HG02798 (cell line): Measurements from ENCODE around the gene ARPC4.

Experiments used
- ATAC-seq: cut with Tn5 transposase; IDR thresholded peaks from one replicate; pipeline ENCODE4 v1.9.1; 2021; ENCODE audit warnings: mild to moderate bottlenecking; ENCODE audit not compliant: unreplicated experiment, poor library complexity

Gene ARPC4

GRCh38 chr3:9792405-9793160 lies at the start of gene ARPC4, which contains the start of gene TADA3:
Gene ARPC4, plus strand, starts transcription at chr3:9793082. Its CDS starts 40 bp downstream, at chr3:9793122.
Gene TADA3, minus strand, starts transcription at chr3:9792473. Its CDS starts 1,007 bp downstream, at chr3:9791466.
- peak; percentile 88 for ATAC-seq

- ATAC-seq = no peak
These were observed 49.3 kb upstream of the ARPC4 start for GRCh38 chr3:9743548-9743947.

- no peak for ATAC-seq
These were observed 48.7 kb upstream of the ARPC4 start for GRCh38 chr3:9744162-9744561.

- ATAC-seq = no peak
These were observed 47.4 kb upstream of the ARPC4 start for GRCh38 chr3:9745521-9745920.

GRCh38 chr3:9746330-9746729 lies 46.6 kb upstream of the ARPC4 start:
- no peak for ATAC-seq

GRCh38 chr3:9747267-9747666 lies 45.6 kb upstream of the ARPC4 start:
- peak; percentile 19 for ATAC-seq

GRCh38 chr3:9748031-9748430 lies 44.9 kb upstream of the ARPC4 start:
- ATAC-seq = no peak

DNA sequence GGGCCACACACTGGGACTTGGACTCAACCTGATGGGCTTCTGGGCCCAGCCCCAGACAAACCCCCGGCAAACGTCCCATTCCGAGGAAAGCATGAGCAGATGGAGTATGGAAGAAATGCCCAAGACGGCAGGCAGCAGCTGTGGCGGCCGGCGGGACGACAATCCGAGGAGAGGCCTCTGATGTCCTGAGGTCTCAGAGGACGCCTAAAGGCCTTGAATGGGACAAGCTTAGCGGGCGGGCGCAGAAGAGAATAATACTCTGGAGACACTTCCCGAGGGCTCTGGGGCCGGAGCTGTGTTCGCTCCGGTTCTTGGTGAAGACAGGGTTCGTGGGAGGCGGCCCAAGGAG lies 43.6 kb upstream of the ARPC4 start:
- no peak for ATAC-seq

DNA sequence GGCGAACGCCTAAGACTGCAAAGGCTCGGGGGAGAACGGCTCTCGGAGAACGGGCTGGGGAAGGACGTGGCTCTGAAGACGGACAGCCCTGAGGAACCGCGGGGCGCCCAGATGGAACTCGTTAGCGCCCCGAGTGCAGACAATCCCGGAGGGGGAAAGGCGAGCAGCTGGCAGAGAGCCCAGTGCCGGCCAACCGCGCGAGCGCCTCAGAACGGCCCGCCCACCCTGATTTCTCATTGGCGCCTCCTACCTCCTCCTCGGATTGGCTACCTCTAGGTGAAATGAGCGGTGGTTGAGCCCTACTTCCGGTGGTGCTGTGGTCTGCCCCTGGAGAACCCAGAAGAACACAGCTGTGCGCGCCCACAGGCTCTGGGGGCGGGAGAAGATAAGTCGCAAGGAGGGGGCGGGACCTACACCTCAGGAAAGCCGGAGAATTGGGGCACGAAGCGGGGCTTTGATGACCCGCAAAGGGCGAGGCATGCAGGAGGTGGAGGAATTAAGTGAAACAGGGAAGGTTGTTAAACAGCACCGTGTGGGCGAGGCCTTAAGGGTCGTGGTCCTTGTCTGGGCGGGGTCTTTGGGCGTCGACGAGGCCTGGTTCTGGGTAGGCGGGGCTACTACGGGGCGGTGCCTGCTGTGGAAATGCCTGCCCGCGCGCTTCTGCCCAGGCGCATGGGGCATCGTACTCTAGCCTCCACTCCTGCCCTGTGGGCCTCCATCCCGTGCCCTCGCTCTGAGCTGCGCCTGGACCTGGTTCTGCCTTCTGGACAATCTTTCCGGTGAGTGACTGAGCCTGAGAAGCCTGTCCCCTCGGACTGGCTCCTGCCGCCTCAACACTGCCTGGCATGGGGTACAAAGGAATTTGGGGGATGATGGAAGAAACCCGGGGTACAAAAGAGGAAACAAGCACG lies 43.0 kb upstream of the ARPC4 start, which contains the start of gene OGG1:
Gene OGG1, plus strand, starts transcription at position 308 of the 911 bp plus-strand sequence. Its CDS starts 335 bp downstream, at position 643.
- peak; percentile 92 for ATAC-seq

GRCh38 chr3:9750556-9751411 lies 42.1 kb upstream of the ARPC4 start:
- ATAC-seq = no peak

- ATAC-seq = no peak
These were observed 38.2 kb upstream of the ARPC4 start for GRCh38 chr3:9754678-9755077.

GRCh38 chr3:9757427-9757826 lies 35.5 kb upstream of the ARPC4 start:
- no peak for ATAC-seq

DNA sequence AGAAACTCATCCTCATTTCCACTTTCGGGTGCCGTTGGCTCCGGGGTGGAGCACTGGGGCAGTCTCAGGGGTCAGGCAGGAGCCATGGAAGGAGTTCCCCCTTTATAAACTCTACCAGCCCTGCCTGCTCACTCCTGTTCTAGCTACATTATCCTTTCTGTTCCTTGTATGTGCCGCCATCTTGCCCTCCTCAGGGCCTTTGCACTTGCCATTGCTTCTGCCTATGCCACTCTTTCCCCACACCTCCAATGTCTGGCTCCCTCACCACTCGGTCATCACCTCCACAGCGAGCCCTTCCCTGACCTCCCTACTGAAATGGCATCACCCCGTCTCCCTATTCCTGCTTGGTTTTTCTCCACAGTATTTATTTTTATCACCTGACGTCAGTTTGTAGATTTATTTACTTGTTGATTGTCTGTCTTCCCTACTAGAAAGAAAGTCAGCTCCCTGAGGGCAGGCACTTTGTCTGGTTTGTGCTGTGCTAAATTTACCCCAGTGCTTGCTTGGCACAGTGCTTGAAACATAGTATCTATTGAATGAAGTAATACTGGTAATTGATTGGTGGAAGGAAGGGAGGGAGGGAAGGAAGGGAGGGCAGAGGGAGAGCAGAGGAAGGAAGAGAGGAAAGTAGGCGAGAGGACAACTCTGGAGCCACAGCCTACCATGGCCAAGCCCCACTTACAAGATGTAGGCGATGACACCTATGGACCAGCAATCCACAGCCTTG lies 31.9 kb upstream of the ARPC4 start:
- no peak for ATAC-seq

DNA sequence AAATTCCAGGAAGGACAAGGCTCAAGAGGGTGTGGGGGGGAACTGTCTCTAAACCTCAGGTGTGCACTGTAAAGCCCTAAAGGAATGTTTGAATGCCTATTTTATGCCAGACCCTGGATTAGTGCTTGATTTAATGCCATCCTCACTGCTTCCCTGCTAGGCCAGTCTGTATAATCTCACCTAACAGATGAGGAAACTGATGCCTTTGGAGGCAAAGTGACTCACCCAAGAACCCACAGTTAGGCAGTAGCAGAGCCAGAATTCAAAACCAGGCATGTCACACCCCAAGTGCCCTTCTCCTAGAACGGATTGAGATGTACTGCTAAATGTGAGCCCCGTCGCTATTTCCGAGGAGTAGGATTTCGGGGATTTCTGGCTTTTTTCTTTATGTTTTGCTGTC lies 31.0 kb upstream of the ARPC4 start:
- ATAC-seq = no peak

DNA sequence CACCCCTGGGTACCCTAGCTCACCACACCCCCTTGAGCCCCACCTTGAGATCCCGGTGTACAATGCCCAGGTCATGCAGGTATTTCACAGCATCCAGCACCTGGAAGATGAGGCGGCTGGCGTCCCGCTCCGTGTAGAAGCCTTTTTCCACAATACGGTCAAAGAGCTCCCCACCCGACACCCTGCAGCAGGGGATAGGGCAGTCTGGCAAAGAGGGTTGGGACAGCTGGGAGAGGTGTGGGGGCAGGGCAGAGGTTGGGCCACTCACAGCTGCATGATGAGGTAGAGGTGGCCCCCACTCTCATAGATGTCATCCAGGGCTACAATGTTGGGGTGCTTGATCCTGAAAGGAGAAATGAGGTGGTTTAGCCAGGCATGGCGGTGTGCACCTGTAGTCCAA lies 30.0 kb upstream of the ARPC4 start:
- no peak for ATAC-seq

DNA sequence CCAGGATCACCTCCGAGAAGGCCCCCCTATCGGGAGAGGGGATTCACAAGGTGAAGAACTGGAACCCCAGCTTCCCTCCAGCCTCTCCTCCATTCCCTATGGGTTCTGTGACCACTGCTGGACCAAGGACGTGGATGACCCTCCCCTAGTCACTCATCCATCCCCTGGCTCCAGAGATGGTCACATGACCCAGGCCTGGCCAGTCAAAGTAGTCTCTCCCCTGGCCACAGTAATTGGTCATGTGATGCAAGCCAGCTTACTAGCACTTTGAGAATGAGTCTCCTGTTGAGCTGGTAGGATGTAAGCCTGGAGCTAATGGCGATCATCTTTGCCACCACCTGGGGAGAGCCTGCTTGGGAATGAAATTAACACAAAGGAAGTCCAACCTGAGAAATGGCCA lies 27.0 kb upstream of the ARPC4 start:
- ATAC-seq = no peak

GRCh38 chr3:9767418-9767817 lies 25.5 kb upstream of the ARPC4 start:
- no peak for ATAC-seq

- ATAC-seq = no peak
These were observed 24.6 kb upstream of the ARPC4 start for GRCh38 chr3:9768141-9768775.

DNA sequence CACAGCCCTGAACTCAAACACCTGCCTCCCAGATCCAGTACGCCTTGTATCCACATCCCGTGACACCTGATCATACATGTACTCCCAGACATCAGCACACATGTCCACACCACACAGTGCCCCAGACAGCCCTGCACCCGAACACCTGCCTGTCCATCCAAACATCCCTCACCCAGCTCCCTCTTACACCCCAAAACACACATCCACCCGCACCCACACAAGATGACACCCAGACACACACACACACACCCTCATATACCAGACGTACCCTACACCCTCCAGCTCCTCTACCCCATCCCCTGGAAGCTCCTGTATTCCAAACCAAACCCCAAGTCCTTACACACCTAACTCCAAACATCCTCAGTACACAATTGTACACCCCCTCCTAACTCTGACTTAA lies 23.9 kb upstream of the ARPC4 start:
- no peak for ATAC-seq
